WI38 (cell line): ENCODE measurements around the gene SUGP1.

ENCODE experiments used
- H3K4me3 ChIP-seq: 2 replicates; pipeline ENCODE4 v1.5.1; 2011; ENCODE audit warnings: low read depth, mild to moderate bottlenecking, control low read depth, low read length
- CTCF ChIP-seq: IDR thresholded peaks from 2 replicates; pipeline ENCODE4 v1.5.1; 2012; ENCODE audit warnings: low read depth, mild to moderate bottlenecking, control low read depth, low read length

Gene SUGP1

GRCh38 chr19:19306191-19306590 lies 14.1 kb downstream of the SUGP1 start:
- no peak for TF ChIP-seq CTCF
- no peak overlapping the region for H3K4me3 ChIP-seq

DNA sequence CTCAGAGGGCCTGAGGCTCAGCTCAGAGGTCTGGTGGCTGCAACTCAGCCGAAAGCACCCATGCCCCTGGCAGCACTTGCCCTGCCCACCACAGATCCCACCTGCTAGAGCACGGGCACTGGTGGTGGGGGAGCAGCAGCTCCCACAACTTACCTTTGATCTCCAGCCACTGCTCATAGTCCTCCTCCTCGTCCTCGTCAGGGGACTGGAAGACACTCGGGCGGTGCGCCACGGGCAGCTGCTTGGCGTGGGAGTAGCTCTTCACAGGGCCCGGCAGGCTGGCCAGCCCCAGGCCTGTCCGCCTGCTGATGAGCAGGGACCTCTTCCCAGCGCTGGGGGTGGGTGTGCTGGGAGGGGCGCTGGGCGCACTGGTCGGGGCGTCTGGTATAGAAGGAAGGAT lies 14.6 kb downstream of the SUGP1 start:
- no peak overlapping the region for H3K4me3 ChIP-seq
- no peak for TF ChIP-seq CTCF

DNA sequence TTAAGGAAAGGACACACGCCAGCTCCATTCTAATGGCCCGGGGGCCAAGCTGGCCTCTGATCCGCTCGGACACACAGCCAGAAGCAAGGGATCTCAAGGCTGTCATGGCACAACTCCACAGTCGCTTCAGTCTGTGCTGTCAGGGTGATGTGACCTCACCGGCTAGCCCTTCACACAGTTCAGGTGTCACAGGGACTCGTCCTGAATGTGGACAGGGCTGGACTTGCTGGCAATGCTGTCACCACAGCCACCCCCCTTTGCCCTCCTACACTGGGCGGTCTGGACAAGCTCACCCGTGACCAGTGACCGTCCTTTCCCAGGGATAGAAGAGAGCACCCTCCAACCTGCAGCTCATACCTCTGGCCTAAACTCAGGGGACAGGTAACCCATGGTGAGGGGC lies 15.2 kb downstream of the SUGP1 start:
- TF ChIP-seq CTCF: no peak
- no peak overlapping the region for H3K4me3 ChIP-seq

GRCh38 chr19:19304186-19304965 lies 15.9 kb downstream of the SUGP1 start:
- no peak overlapping the region for H3K4me3 ChIP-seq
- no peak for TF ChIP-seq CTCF

GRCh38 chr19:19303411-19303810 lies 16.9 kb downstream of the SUGP1 start:
- no peak for TF ChIP-seq CTCF
- H3K4me3 ChIP-seq: no peak overlapping the region

- TF ChIP-seq CTCF: no peak
- no peak overlapping the region for H3K4me3 ChIP-seq
These were observed 19.7 kb downstream of the SUGP1 start for GRCh38 chr19:19300613-19301012.

DNA sequence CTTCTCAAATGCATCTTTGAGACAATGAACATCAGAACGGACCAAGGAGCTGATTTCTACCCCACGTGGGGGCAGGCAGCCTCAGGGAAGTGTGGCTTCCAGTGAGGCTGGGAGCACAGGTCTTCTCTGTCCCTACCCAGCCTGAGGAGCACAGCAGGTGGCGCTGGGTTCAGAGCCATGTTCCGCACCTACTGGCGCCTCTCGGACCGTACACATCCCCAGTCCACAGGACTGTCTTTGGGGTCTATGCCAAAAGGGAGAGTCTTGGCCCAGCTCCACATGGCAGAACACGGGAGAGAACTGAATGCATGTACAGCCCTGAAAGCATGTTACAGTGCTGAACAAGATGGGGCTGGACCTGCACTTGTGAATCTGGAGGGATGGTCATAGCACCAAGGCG lies 22.6 kb downstream of the SUGP1 start:
- TF ChIP-seq CTCF: no peak
- H3K4me3 ChIP-seq: no peak overlapping the region
